ENCODE results near the gene WDR5B.
A peak's percentile ranks its signal among the peaks of the same experiment; 100 is the strongest.

The WDR5B gene

DNA sequence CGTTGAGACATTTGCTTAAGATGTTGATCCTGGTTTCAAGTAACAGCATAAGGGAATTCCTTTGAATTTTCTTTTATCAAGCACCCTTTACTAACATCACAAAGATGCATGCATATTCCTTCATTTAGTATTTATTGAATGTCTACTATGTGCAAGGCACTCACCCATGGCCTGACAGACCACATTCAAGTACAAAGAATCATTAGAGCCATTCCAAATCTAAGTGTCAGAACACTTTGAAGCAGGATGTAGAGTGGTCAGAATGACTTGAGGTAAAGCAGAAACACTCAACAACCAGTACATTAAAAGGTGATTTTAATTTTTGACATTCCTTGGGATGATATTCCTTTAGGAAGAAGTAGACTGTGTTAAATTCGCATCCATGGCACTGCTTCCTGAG is 6.0 kb upstream of the WDR5B start:
- no peak for DNase-seq (ENCODE audit: low read depth)
- TF ChIP-seq, protein P1, sequence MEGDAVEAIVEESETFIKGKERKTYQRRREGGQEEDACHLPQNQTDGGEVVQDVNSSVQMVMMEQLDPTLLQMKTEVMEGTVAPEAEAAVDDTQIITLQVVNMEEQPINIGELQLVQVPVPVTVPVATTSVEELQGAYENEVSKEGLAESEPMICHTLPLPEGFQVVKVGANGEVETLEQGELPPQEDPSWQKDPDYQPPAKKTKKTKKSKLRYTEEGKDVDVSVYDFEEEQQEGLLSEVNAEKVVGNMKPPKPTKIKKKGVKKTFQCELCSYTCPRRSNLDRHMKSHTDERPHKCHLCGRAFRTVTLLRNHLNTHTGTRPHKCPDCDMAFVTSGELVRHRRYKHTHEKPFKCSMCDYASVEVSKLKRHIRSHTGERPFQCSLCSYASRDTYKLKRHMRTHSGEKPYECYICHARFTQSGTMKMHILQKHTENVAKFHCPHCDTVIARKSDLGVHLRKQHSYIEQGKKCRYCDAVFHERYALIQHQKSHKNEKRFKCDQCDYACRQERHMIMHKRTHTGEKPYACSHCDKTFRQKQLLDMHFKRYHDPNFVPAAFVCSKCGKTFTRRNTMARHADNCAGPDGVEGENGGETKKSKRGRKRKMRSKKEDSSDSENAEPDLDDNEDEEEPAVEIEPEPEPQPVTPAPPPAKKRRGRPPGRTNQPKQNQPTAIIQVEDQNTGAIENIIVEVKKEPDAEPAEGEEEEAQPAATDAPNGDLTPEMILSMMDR (IDR thresholded peaks at IDR 0.05; ENCODE audit: low read depth, low read length, missing control alignments) = no peak
- H3K4me3 ChIP-seq (ENCODE audit: low read depth, low read length) = no peak overlapping the region

DNA sequence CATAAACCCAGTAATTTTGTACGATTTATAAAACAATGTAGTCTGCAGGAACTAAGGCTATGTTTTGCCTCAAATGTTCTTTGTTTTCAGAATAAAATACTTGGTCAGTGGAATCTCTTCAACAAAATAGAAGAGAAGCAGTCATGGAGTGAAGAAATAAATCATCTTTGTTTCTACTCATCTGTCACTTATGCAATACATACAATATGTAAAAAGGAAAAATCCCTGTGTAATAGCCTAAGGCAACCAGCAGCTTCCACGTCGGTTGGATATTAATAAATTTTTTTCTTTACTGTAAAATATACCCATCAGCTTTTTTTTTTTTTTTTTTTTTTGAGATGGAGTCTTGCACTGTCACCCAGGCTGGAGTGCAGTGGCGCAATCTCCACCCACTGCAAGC is 5.2 kb upstream of the WDR5B start:
- TF ChIP-seq, protein P1 (IDR thresholded peaks at IDR 0.05; ENCODE audit: low read depth, low read length, missing control alignments) = no peak
- no peak overlapping the region for H3K4me3 ChIP-seq (ENCODE audit: low read depth, low read length)
- DNase-seq (ENCODE audit: low read depth) = no peak

GRCh38 chr3:122416966-122417365 is 1.1 kb upstream of the WDR5B start:
- DNase-seq (ENCODE audit: low read depth) = no peak
- peak overlapping the region; percentile 77 for H3K4me3 ChIP-seq (ENCODE audit: low read depth, low read length)
- TF ChIP-seq, protein P1 (IDR thresholded peaks at IDR 0.05; ENCODE audit: low read depth, low read length, missing control alignments) = no peak

DNA sequence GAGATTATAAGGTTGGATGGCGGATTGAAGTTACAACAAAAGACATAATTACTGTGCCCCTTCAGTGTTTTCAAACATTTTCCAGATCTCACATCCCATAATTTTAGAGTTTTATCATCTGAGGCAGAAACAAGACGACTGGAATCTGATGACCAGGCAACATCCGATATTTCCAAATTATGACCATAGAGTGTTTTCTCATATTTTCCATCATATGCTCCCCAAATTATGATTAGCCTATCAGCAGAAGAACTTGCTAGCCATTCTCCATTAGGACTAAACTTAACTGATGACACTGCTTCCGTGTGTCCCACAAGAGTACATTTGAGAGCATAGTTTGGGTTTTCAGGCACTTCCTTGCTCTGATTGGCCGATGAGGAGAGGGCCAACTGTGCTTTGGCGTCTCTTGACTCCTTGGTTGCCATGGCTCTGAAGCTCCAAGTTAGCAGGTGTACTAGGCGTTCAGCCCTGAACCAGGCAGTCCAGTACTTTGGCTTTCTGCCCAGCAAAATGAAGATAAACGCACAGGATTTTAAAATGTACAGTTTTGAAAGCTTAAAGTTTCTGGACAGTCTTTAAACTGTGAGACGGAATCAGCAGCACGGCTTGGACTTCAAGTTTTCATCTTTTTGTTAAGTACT is 638 bp downstream of the WDR5B start:
- peak; percentile 62 for DNase-seq (ENCODE audit: low read depth)
- TF ChIP-seq, protein P1 (IDR thresholded peaks at IDR 0.05; ENCODE audit: low read depth, low read length, missing control alignments) = no peak
- H3K4me3 ChIP-seq (ENCODE audit: low read depth, low read length) = peak overlapping the region; percentile 77

- no peak for DNase-seq (ENCODE audit: low read depth)
- TF ChIP-seq, protein P1 (IDR thresholded peaks at IDR 0.05; ENCODE audit: low read depth, low read length, missing control alignments) = no peak
- H3K4me3 ChIP-seq (ENCODE audit: low read depth, low read length) = no peak overlapping the region; the same call in 1 of the 2 replicates
Observed at GRCh38 chr3:122414391-122414790, 1.5 kb downstream of the WDR5B start.

DNA sequence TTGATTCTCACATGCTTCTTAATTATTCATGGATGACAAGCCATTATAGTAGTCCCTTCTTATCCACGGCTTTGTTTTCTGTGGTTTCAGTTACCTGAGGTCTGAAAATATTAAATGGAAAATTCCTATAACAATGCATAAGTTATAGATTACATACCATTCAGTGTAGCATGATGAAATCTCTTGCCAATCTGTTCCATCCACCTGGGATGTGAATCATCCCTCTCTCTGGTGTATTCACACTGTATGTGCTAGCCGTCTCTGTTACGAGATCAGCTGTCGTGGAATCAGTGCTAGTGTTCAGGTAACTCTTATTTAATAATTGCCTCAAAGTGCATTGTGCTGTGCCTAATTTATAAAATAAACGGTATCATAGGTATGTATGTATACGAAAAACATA is 5.2 kb downstream of the WDR5B start:
- H3K4me3 ChIP-seq (ENCODE audit: low read depth, low read length) = no peak overlapping the region
- DNase-seq (ENCODE audit: low read depth) = no peak
- TF ChIP-seq, protein P1 (IDR thresholded peaks at IDR 0.05; ENCODE audit: low read depth, low read length, missing control alignments) = no peak

- no peak for DNase-seq (ENCODE audit: low read depth)
- TF ChIP-seq, protein P1 (IDR thresholded peaks at IDR 0.05; ENCODE audit: low read depth, low read length, missing control alignments) = no peak
- H3K4me3 ChIP-seq (ENCODE audit: low read depth, low read length) = no peak overlapping the region
Observed at GRCh38 chr3:122410111-122410510, 5.8 kb downstream of the WDR5B start.
